HG02884 (cell line): ENCODE measurements around the gene GRID1.

Source experiments
- ATAC-seq: cut with Tn5 transposase; IDR thresholded peaks from one replicate; pipeline ENCODE4 v1.9.1; 2021; ENCODE audit warnings: mild to moderate bottlenecking, moderate library complexity; ENCODE audit not compliant: unreplicated experiment

Gene GRID1

DNA sequence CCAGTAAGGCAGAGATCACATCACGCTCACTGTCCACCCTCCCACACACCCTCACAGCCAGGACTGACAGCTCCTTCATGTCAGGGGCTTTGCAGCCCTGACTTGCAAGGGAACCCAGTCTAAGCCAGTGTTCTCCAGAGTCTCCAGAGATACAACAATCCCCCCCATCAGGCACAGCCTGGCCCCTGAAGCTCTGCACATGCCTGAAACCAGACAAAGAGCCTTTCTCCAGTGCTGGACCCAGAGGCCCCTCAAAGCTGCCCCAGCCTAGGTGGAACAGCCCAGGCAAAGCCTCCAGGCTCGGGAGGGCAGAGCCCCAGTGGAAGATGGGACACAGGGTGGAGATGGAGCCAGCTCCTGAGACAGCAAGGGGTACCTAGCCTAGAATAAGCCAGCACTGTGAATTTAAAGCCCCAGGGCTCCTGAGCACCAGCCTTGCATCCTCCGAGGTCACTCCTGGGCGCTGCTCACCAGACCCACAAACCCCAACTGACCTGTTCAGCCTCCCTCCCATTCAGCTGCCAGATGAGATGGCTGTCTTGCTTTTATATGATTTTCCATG, 50.2 kb downstream of the GRID1 start:
- ATAC-seq: no peak

DNA sequence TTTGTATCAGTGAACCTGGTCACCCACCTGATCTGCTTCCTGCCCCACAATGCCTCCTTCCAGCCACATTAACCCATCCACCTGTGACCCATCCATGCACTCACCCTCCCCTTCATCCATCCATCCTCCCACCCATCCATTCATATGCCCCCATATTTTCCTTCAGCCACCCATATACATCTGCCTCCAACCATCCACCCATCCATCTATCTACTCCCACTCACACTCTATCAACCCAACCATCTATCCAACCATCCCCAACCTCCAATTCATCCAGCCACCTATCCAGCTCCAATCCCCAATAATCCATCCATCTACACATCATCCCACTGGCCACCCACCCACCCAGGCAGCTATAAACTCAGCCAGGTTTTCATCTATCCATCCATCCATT, 51.0 kb downstream of the GRID1 start:
- ATAC-seq: no peak

DNA sequence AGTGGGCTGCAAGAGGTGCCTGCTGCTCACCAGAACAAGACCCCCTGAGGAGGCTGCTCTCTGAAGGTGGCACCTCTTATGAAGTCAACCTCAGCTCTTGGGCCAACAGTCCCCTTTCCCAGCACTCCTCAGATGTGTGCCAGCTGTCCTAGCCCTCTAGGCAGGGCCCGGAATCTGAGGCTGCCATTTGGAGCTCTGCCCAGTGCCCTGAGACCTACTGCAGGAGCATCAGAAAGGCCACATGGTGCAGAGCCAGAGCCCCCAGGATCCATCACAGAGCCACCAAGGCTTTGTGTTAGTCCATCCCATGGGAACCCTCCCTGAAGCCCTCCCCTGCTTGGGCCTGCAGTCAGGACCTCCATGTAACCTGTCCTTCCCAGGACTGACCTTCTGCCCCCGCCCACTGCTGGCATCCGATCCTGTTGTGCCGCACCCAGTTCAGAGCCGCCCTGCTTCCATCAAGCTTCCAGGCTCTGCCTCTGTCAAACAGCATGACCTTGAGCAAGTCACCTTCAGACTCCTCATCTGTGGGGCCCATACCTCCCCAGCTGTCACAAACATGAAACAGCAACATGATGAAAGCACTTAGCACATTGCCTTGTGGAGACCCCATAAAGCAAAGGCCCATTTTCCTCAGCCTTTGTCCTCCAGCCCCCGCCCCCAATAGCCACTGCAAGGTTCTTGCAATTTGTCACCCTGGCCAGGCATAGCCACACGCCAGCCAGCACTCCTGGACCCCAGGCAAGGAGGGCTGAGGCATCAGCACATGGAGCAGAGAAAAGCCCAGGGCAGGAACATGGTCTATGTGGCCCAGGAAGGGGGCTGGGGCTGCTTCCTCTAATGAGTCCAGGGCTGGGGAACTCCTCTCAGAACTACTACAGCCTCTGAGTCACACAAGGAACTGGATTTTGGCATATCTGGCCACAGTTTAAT, 51.7 kb downstream of the GRID1 start:
- no peak for ATAC-seq

DNA sequence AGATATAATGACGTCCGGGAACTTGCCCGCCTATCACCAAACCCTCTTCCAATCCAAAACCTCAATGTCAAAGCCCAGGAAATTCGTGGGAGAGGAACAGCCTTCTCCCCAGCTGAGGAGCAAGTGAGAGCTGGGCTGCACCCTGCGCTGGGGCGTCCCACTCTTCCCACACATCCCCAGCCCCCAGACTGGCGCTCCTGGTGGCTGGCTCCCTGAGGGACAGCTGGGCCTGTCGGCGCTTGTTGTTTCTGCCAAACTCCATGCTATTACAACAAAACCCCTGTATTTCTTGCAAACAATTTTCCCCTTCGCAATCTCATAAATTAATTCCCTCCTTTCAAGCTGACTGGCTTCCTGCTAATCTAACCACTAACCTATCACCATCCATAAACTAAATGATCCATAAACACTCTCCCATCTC, 53.0 kb downstream of the GRID1 start:
- no peak for ATAC-seq

DNA sequence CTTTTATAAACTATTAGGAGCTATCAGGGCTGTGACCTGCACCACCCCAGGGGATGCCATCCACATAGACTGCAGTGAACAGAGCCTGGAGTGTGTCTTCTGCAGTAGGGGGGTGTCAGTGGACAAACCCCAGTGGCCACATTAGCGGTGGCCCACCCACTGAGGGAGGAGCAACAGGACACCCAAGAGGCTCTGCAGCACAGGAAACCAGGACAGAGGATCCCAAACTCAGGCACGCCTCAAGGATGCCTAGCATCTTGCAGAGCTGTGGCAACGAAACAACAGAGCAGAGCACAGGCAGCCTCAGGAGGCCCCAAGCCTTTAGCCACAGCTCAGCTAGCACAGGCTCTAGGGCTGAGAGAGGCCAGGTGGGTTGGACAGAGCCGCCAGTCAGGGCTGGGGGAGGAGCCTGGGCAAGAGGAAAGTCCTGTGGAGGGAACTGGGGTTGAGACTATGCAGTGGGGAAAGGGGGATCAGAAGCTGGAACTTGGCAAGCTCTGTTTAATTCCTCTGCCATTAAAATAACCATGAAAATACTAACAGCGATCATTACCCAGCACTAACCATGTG, 53.8 kb downstream of the GRID1 start:
- ATAC-seq: no peak

DNA sequence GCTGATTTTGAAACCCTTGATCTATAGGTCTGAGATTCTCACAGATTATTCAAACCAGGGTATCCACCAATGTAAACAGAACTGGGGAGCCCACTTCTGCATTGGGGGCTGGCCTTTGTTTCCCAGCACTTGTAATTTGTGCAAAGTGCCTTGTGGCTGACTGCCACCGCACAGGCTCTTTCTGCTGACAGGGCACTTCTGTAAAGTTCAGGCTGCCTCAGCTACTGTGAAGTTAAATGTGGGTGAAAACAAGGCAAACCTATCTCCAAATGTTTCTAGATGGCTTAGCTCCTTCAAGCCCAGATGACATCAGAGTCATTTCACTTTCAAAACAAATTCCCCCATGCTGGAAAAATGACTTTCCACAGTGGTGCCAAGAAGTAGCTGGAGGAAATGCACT, 54.7 kb downstream of the GRID1 start:
- ATAC-seq: no peak

DNA sequence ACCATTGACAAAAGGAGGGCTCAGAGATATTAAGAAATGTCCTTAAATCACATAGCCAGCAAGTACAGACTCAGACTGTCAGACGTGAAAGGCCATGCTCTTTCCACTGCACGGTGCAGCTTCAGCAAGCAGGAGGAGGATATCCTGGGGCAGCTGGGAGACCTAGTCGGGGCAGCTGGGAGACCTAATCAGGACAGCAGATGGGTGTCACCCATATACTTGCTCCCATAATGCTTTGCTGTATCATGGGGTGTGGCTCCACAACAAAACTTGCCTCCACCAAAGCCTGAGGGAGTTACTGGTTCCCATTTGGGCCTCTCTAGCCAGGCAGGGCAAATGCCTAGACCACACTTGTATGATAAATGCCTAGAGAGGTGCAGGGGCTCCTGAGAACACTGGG, 55.4 kb downstream of the GRID1 start:
- no peak for ATAC-seq

DNA sequence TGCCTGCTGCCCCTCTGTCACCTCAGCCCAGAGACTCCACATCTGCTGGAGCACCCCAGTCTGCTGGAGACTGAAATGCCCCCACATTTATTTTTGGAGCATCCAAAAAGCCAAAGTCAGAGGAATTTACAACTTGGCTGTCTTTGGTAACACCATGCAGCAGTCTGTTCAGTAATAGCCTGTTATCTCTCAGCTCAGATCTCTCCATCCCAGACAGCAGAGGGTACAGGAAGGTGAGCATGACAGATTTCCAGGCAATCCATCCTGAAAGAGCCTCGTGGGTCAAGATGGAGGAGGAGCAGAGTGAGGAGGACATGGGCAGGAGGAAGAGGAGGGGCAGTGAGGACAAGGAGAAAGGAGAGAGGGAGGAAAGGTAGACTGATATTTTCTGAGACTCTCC, 55.9 kb downstream of the GRID1 start:
- ATAC-seq: no peak

DNA sequence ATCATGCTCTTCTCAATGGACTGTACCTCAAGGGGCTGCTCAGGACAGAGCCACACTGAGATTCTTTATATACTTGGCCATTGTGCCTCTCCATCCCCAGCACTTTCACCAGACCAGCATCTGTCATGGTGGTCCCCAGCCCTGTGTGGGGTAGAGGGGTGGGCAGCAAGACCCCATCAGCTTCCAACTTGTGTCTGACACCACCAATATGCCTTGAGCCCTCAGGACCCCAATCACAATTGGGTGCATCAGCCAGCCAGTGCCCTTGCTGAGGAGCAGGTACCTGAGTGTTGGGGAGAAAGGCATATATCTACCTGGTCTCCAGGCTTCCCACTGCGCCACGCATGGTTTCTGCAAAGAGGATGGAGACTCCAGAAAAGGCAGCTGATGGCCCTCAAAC, 56.3 kb downstream of the GRID1 start:
- ATAC-seq: no peak

DNA sequence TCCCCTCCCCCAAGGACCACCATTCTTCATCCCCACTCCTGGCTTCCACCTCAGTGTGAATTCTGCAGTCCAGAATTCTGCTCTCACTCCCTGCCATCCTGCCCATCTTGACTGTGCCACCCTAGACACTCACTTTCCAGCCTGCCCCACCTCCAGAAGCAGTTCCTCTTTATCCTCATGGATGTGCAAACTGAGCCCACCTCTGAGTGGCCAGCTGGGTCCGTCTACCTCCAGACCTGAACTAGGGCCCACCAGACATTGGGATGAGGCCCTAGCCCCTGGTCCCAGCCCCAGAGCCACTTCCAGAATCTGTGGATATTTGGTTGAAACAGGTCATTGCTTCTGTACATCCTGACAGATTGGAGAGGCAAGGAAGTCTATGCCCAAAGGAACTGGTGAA, 58.5 kb downstream of the GRID1 start:
- no peak for ATAC-seq

DNA sequence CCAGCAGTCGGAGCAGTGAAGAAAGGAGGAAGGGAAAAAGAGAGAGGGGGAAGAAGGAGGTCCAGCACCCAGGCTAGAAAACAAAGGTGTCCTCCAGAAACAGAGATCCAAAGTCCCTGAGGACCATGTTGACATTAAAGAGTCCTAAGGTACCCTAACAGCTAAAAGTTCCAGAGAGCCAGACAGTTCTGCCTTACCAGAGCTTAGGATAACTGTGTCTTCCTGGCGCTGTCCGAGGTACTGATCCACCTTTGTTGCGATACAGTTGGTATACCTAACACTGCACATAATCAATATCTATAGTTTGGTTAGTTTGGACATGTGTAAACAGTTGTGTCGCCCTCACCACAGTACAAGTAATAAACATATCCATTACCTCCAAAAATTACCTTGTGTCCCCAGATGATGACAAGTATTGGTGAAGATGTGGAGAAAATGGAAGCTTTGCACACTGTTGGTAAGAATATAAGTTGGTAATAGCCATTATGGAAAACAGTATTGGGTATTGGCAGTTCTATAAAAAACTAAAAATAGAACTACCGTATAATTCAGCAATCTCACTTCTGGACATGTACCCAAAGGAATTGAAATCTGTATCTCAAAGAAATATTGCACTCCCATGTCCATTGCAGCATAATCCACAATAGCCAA, 59.8 kb downstream of the GRID1 start:
- ATAC-seq: no peak

DNA sequence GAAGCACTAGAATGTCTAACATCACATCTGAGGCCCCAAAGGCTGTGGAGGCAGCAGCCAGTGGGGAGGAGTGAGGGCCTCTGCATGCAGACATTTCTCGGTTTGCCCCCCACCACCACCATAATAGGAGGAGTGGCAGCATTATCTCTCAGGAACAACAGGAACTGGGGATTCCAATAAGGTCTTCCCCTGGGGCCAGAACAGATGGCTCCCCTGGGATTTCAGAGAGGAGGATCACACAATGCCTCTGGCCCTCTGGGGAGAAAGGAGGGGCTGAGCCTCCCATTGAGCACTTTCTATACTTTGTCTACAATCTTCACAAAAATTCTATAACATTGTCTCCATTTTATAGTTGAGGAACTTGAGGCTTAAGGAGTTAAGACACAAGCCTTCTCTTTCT, 61.1 kb downstream of the GRID1 start:
- ATAC-seq: no peak

DNA sequence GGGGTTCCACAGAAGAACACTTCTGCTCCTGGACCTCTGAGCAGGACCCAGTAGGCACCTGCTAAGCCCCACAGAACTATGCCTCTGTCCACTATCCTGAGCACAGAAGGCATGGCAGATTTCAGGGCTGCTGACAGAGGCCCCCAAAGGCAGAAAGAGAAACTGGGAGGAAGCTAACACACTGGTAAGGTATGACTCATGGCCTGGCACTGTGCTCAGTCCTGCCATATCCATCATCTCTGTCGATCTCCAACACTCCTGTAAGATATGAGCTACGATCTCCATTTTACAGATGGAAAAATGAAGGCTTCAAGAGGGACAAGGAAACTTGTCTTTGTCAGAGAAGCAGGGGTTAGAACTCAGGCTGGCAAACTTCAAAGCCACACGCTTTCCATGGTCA, 62.2 kb downstream of the GRID1 start:
- no peak for ATAC-seq

DNA sequence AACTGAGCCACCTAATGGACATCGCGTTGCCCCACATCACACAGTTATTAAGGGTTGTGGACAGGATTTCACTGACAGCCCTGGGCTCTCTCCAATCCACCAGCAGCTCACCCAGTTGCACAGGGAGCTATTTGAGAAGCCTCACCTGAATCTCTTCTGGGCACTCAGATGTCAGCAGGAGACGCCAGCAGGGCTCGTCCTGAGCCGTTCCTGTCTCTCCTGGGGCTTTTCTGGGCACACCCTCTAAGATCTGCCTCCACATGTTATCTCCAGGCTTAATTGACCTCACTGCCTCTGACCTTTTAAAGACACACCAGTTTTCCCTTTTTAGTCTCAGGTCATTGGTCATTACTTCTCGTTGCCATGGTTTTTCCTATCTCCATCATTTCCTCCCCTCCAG, 63.0 kb downstream of the GRID1 start:
- ATAC-seq: no peak

DNA sequence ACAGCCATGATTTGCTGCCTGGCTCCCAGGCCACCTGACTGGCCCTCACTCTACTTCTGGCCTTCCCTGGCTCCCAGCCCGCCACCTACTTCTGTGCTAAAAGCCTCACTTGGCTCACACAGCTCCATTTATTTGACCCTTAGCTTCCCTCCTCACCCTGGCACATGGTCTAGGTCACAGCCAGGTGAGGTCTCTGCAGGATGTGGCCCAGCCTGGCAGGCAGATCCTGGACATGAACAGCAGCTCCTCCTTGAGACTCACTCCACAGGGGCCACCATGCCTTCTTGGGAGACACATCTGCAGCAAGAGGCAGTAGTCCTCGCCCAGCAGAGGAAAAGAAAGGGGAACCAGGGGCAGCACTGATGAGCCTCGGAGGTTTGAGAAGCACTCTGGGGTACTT, 64.6 kb downstream of the GRID1 start:
- no peak for ATAC-seq

DNA sequence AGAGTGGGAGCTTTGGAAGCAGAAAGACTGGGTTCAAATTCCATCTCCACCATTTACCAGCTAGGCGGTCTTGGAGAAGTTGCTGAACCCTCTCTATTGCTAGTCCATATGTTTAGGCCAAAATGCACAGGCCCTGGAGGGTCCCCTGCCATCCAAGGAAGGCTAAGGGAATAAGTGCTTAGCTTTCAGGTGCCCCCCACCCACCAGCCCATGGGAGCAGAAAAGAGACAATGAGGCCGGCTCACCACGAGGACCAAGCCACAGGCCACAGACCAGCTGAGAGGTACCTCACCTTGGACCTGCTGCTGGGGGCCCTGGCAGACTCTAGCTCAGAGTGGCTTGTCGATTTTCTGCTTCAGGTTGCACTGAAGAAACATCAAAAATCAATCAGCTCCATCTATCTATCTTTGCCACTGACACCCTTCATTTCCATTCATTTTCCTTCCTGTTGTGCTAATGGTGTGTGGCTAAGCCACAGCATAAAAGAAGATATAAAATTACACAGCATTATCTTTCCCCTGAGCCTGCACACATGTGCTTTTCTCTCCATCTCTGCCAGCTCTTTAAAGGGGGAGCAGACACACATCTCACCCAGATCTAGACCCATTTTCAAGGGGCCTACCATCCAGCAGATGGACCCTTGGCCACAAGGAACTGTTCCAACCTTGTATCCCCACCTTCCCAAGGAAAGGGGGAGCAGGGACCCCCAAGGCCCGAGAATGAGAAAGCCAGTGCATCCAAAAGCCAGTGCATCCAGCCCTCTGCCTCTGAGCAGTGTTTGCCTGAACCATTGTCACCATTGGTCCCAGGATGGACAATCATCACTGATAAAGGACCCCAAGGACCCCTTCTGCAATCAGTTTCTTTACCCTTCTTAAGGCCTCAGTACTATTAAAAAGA, 65.4 kb downstream of the GRID1 start:
- ATAC-seq: no peak

DNA sequence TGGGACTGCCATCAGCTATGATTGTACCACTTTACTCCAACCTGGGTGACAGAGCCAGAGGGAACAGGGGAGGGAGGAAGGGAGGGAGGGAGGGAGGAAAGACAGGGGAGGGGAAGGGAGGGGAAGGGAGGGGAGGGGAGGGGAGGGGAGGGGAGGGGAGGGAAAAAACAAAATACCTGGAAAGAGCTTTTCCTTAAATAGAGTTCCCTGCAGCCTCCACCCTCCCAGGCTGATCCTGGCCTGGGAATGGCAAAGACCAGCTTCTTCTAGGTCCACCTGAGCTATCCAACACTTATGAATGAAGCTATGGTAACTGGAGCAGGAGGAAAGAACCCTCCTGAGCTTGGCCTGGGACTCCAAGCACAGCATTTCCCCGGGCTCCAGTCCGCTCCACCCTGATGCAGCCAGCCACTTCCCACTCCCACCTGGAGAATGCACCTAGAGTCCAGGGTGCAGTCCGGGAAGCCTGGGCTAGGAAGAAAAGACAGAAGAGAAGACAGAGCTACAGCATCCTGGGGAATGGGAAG, 66.1 kb downstream of the GRID1 start:
- no peak for ATAC-seq

DNA sequence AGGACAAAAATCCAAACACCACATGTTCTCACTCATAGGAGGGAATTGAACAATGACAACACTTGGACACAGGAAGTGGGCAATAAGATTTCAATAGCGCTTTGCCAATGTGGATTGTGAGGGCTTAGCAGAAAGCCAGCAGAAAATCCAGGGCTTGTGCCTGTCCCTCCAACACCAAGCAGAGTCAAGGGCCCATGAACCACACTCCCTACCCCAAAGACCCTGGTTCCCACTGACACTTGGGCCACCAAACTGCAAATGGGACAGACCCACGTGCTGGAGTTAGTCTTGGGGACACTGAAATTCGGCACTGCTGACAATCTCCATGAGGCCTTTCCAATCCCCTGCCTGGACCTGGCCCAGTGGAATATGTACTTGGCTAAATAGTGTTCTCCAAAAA, 67.0 kb downstream of the GRID1 start:
- no peak for ATAC-seq

DNA sequence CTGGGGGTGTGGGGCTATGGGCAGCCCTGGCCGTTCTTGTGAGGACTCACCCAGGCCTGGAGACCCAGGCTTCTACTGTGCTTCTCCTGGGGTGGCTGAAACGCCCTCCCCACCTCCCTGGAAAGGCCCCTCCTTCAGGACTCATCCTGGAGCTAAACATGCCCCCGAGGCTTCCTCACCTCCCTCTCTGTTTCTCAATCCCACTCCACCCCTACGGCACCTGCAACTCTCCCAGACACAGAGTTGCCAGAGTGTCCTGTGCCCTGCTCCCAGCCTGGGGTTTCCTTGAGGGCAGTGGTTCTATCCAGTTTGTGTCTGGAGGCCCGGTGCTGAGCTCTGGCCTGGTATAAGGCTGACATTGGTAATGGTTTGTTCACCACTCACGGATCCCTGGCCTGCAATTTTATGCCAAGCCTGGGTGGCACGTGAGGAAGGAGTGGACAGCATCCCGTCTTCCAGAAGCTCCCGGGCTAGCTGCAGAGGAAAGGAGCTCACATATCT, 68.0 kb downstream of the GRID1 start:
- ATAC-seq: no peak

DNA sequence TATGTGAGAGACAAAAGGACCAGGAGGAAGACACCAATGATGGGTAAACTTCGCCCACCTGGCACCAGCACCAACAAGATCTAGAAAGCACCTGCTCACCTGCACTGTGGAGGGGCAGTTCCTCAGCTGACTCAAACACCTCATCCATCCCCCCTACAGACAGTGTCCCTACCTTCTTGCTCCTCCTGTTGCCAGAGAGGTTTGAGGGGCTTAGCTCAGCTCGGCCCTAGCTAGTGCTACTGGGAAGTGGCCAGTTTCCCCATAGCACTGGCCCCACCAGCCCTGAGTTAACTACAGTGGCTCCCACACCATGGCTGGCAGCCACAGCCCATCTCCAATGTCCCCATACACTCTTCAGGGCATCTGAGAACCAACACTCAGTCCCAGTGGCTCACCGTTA, 70.8 kb downstream of the GRID1 start:
- no peak for ATAC-seq
